Measurements from ENCODE around the gene MYCN. TPM values are rescaled to one million over a fixed set of nuclear protein-coding genes. Genes with fewer than 3 reads are reported as not detected.

MYCN gene
- total and polyA plus RNA-seq, 2 donors (not counting 1 experiment from before 2014, with no cell fraction given) = not detected

DNA sequence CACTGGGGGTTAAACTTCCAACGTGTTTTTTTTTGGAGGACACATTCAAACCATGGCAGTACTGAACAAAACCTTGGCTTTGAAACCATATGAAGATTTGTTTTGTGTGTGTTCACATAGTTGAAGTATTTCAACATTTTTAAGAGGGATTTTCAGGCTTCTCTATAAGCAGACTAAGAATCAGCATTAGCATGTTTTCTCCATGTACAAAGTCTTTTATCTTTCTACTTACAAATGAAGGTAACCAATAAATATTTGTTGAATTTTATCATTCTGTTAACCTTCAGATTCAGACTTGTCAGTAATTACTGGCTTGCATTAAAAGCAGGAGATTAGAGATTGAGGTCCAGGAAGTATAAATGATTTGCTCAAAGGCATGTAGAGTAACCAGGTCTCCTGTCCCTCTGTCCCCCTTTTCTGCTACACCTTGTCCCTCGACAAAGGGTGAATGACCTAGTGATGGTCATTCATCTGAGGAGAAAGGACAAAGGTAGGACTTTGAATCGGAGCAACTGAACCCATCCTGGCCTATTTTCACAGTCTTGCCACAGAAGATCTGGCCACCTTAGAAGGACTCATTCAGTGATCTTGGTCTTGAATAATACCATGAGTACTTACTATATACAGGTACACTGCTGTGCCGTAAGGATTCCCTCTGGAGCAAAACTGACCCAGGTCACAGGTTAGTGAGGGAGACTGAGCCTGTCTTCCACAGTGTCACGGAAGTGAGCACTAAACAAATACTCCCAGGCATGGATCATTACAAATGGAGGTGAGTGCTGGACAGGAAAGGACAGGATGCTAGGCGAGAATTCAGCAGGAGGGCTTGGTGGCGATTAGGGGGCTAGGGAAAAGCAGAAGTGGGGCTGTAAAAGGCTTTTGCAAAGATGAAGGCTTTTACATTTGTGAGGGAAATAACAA lies 2.2 kb upstream of the MYCN start:
- Histone ChIP-seq H3K9me3 (ENCODE audit: control insufficient read depth, insufficient read depth, low read depth, low read length) (no peaks in the 10 kb centered on the region), H3K27ac (ENCODE audit: insufficient read depth, low read length) (no peak overlapping the region), H3K4me1 (ENCODE audit: control insufficient read depth, extremely low read depth, insufficient read depth, low read length) (no peaks in the 10 kb centered on the region), H3K4me2 (ENCODE audit: extremely low read depth, insufficient read depth, low read length) (no peak overlapping the region), H3K79me2 (ENCODE audit: control insufficient read depth, insufficient read depth, low read length) (no peaks in the 10 kb centered on the region), H3K36me3 (ENCODE audit: control insufficient read depth, insufficient read depth, low read length) (no peaks in the 10 kb centered on the region), H3K9ac (ENCODE audit: insufficient read depth, low read length) (no peak overlapping the region), H3K4me3 (replicated peaks in 1 of 4; ENCODE audit: control extremely low read depth in 1 of 4, insufficient read depth in 1 of 4, low read depth in 3 of 4, low read length in 4 of 4) (no peak overlapping the region), H3K27me3 (ENCODE audit: control insufficient read depth, insufficient read depth, low read length) (peaks cover 18% of the 10 kb centered on the region), H4K20me1 (ENCODE audit: control insufficient read depth, extremely low read depth, insufficient read depth, low read length) (no peaks in the 10 kb centered on the region), H2AFZ (ENCODE audit: low read length) (no peak overlapping the region)
- DNase-seq (ENCODE audit: low read depth in 2 of 2) = no peak
- TF ChIP-seq EZH2 (IDR thresholded peaks at IDR 0.05; ENCODE audit: low read length, missing control alignments) = no peak
- TF ChIP-seq, protein P1, sequence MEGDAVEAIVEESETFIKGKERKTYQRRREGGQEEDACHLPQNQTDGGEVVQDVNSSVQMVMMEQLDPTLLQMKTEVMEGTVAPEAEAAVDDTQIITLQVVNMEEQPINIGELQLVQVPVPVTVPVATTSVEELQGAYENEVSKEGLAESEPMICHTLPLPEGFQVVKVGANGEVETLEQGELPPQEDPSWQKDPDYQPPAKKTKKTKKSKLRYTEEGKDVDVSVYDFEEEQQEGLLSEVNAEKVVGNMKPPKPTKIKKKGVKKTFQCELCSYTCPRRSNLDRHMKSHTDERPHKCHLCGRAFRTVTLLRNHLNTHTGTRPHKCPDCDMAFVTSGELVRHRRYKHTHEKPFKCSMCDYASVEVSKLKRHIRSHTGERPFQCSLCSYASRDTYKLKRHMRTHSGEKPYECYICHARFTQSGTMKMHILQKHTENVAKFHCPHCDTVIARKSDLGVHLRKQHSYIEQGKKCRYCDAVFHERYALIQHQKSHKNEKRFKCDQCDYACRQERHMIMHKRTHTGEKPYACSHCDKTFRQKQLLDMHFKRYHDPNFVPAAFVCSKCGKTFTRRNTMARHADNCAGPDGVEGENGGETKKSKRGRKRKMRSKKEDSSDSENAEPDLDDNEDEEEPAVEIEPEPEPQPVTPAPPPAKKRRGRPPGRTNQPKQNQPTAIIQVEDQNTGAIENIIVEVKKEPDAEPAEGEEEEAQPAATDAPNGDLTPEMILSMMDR (conservative IDR thresholded peaks at IDR 0.05 in 1 of 2, IDR thresholded peaks at IDR 0.05 in 1 of 2; ENCODE audit: low read depth in 1 of 2, low read length in 2 of 2) = no peak

DNA sequence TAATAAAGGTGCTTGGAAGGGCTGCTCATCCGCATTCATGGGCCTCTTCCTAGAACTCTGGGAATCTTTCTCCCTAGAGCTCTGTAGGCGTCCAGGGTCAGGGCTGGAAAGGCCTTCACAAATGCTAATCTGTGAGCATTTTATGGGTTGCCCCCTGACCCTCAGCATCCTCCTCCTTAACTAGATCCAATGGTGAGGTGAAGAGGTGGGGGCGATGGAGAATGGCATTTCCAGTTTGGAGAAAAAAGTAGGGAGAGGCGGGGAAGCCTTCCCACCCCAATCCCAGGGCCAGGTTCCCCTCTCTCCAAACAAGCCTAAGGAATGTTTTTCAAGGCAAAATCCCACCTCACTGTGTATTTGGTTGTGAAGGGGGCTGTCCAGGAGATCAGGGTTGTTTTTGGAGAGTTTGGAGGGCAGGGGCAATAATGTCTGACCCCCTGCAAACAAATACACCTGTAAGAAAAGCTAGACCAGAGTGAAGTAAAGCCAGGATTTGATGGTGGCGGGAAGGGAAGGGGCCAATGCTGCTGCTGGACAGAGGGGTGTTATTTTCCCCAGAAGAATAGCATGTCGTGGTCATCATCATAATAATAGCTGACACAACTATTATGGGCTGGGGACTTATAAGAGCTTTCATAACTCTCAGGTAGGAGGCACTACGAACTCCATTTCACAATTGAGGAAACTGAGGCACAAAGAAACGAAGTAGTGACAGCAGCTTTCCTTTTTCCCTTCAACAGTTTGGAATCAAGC lies 1.4 kb upstream of the MYCN start:
- H3K4me2 ChIP-seq (ENCODE audit: extremely low read depth, insufficient read depth, low read length) = no peak overlapping the region
- H3K27me3 ChIP-seq (ENCODE audit: control insufficient read depth, insufficient read depth, low read length) = peaks cover 20% of the 10 kb centered on the region

DNA sequence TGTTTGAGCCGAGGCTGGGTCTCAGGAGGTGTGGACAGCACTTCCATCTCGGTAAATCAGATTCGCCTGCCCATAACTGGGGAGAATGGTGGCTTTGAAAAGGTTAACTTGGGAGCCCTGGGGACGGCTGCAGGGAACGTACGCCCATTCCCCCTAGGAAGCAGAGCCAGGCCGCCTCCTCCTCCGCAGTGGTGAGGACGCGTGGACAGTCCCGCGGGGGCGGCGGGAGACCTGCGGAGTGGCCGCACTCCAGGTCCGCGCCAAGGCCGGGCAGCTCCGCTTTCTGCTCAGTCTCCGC lies 845 bp upstream of the MYCN start:
- H3K36me3 ChIP-seq (ENCODE audit: control insufficient read depth, insufficient read depth, low read length) = no peaks in the 10 kb centered on the region
- H3K27me3 ChIP-seq (ENCODE audit: control insufficient read depth, insufficient read depth, low read length) = peaks cover 20% of the 10 kb centered on the region
- no peak overlapping the region for H2AFZ ChIP-seq (ENCODE audit: low read length)
- H3K4me1 ChIP-seq (ENCODE audit: control insufficient read depth, extremely low read depth, insufficient read depth, low read length) = no peaks in the 10 kb centered on the region
- no peaks in the 10 kb centered on the region for H3K79me2 ChIP-seq (ENCODE audit: control insufficient read depth, insufficient read depth, low read length)
- no peak overlapping the region for H3K4me2 ChIP-seq (ENCODE audit: extremely low read depth, insufficient read depth, low read length)
- TF ChIP-seq EZH2 (IDR thresholded peaks at IDR 0.05; ENCODE audit: low read length, missing control alignments) = no peak
- TF ChIP-seq, protein P1 (conservative IDR thresholded peaks at IDR 0.05 in 1 of 2, IDR thresholded peaks at IDR 0.05 in 1 of 2; ENCODE audit: low read depth in 1 of 2, low read length in 2 of 2) = peak in 1 of 2 donors; percentile 41
- no peaks in the 10 kb centered on the region for H3K9me3 ChIP-seq (ENCODE audit: control insufficient read depth, insufficient read depth, low read depth, low read length)
- H3K27ac ChIP-seq (ENCODE audit: insufficient read depth, low read length) = no peak overlapping the region
- DNase-seq (ENCODE audit: low read depth in 2 of 2) = peak in 1 of 2 donors; percentile 35
- H3K9ac ChIP-seq (ENCODE audit: insufficient read depth, low read length) = no peak overlapping the region
- H3K4me3 ChIP-seq (replicated peaks in 1 of 4; ENCODE audit: control extremely low read depth in 1 of 4, insufficient read depth in 1 of 4, low read depth in 3 of 4, low read length in 4 of 4) = no peak overlapping the region
- H4K20me1 ChIP-seq (ENCODE audit: control insufficient read depth, extremely low read depth, insufficient read depth, low read length) = no peaks in the 10 kb centered on the region

More for the DNA sequence above, 1.4 kb upstream of the MYCN start:
- TF ChIP-seq, protein P1 (conservative IDR thresholded peaks at IDR 0.05 in 1 of 2, IDR thresholded peaks at IDR 0.05 in 1 of 2; ENCODE audit: low read depth in 1 of 2, low read length in 2 of 2) = no peak
- TF ChIP-seq EZH2 (IDR thresholded peaks at IDR 0.05; ENCODE audit: low read length, missing control alignments) = no peak
- H3K36me3 ChIP-seq (ENCODE audit: control insufficient read depth, insufficient read depth, low read length) = no peaks in the 10 kb centered on the region
- no peaks in the 10 kb centered on the region for H3K79me2 ChIP-seq (ENCODE audit: control insufficient read depth, insufficient read depth, low read length)
- no peak for DNase-seq (ENCODE audit: low read depth in 2 of 2)
- no peaks in the 10 kb centered on the region for H3K4me1 ChIP-seq (ENCODE audit: control insufficient read depth, extremely low read depth, insufficient read depth, low read length)
- H3K27ac ChIP-seq (ENCODE audit: insufficient read depth, low read length) = no peak overlapping the region
- H2AFZ ChIP-seq (ENCODE audit: low read length) = no peak overlapping the region
- no peaks in the 10 kb centered on the region for H3K9me3 ChIP-seq (ENCODE audit: control insufficient read depth, insufficient read depth, low read depth, low read length)
- H4K20me1 ChIP-seq (ENCODE audit: control insufficient read depth, extremely low read depth, insufficient read depth, low read length) = no peaks in the 10 kb centered on the region
- no peak overlapping the region for H3K4me3 ChIP-seq (replicated peaks in 1 of 4; ENCODE audit: control extremely low read depth in 1 of 4, insufficient read depth in 1 of 4, low read depth in 3 of 4, low read length in 4 of 4)
- no peak overlapping the region for H3K9ac ChIP-seq (ENCODE audit: insufficient read depth, low read length)

All from fibroblast of lung (primary cell).